ENCODE results near the gene FARP1.

GRCh38 chr13:98094678-98095266 is 48.1 kb upstream of the FARP1 start:
- TF ChIP-seq POLR2AphosphoS5 (IDR thresholded peaks at IDR 0.05; ENCODE audit: borderline replicate concordance, low read depth, low read length) (no peak), FOXP2 (optimal IDR thresholded peaks at IDR 0.05; ENCODE audit: control extremely low read depth, extremely low read length, insufficient read depth) (no peak), EZH2 (IDR thresholded peaks at IDR 0.05) (no peak)

All from SK-N-MC (cell line).